Stimulated activated naive CD8-positive, alpha-beta T cell treated with anti-CD3 and anti-CD28 coated beads, Interleukin-15, Interleukin-2, amounts not matched to agents 100 U/mL and 50 U/mL, for 24 hours (primary cell): ENCODE results near the gene GALNT13.
"Not testable (repeated sequence)": the region's sequence is repeated elsewhere in the genome, so short reads cannot be mapped to it uniquely, and the experiment has no call there.

Source experiments
- ATAC-seq: fragments of 150-1000 bp; cut with Tn5 transposase; one replicate; pipeline ENCODE4 v1.10.0; 2021
- DNase-seq: peaks from one replicate; pipeline ENCODE4 v3.0.0; 2021

Gene GALNT13

DNA sequence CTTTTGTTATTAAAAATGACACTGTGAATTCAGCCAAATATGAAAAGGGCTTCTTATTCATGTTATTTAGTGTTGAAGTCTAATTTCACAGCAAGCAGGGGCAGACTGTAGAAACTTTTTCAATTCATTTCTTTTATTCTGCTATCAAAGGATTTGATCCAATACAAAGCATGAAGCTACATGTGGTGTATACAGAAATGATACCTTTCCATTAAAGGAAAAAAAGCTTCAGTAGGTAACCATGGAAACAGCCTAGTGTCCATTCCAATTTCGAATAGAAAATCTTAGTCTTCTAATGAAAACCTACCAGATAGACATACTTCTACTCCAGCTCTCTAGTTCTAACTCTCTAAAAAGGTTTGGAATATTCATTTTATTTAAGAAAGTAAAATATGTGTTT lies 550.5 kb downstream of the GALNT13 start:
- ATAC-seq, result no peak
- DNase-seq, result no peak

DNA sequence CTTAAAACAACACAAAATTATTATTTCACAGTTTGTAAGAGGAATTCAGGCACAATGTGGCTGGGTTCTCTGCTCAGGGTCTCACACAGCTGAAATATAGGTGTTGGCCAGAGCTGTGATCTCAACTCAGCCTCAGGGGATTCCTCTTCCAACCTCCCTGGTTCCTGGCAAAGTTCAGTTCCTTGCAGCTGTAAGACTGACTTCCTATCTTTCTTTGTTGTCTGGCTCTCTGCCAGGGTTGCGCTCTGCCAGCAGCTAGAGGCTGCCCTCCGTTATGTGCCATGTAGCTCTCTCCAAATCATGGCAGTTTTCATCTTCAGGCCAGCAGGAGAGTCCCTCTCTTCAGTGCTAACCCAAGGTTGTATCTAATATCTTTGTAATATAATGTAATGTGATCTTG lies 554.3 kb downstream of the GALNT13 start:
- no peak for DNase-seq
- no peak for ATAC-seq

DNA sequence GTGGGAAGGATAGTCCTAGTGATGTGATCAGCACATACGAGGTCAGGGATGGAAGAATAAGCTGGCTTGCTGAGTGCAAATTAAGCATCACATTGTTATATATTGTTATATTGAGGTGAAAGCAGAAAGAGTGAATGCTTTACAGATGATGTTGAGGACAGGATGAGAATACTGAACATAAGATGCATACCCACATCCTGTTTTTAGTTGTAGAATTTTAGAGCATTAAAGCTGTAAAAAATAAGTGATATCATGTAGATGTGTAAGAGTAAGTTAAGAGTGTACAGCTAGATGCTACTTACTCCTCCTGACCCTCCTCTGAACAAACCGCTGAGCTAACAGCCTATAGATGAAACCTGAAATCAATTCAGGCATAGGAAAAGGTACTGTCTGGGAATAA lies 555.7 kb downstream of the GALNT13 start:
- ATAC-seq (no peak), DNase-seq (no peak)

DNA sequence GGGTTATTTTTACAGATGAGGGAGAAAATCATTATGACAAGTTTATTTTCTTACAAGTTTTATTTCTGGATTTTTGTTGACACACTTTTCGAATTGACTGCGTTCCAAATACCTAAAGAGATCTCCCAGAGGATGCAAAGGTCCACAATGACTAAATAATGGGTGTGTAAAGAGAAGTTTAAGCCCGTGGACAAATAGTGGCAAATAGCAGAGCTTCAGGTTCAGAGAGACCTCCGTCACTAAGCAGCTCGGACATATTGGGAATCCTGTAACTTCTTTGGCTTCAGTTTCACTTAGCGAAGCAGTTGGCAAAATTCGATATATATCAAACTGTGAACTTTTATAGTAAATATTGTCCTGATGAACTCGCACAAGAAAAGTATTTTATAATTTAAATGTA lies 556.3 kb downstream of the GALNT13 start:
- no peak for ATAC-seq

DNA sequence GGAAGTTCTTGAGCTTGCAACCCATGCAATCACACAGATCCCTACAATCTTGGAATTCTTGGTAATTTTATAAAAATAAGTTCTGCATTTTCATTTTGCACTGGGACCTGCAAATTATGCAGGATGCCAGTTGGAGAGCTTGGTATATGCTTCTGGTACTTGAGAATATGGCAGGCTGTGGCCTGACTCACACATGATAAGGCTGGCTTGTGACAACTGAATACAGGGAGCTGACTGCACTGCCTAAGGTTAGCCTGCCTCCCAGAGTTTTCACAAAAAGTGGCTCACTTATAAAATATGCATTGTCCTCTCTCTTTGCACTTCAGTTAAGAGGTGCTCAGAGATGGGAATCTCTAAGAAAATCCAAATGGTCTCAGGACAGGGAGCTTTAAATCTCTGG lies 561.3 kb downstream of the GALNT13 start:
- ATAC-seq (no peak), DNase-seq (no peak)

More for the DNA sequence above, 556.3 kb downstream of the GALNT13 start:
- DNase-seq, result no peak

DNA sequence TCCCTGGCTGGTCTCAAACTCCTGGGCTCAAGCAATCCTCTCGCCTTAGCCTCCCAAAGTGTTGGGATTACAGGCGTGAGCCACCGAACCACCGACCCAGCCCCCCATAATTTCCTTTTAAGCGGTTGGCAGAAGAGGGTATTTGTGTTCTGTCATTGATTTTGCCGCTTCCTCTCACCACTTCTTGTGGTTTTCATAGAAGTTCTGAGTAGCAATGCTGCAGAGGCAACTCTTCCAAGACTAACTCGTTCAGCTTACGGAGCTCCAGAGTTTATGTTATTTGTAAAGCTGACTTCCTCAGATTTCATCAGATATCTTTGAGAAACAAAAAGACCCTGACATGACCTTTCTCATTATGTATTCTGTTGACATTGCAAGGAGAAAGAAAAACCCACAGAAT lies 565.4 kb downstream of the GALNT13 start:
- ATAC-seq (peak; percentile 43), DNase-seq (no peak)

DNA sequence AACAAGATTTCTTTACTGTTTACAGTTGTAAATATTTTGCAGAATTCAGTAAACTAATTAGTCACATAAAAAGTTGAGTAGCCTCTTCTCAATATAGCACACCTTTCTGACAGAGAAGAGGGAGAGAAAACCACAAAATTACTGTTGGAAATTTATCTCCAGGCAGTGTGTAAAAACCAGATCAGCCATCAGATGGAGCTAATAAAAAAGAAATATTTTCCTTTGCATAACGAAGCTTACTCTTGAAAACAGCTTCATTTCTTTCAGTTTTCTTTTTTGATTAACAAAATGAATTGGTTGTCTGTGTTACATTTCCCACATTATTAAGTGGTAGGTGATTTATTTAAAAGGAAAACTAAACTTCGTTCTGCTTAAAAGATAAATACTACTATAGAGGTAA lies 567.4 kb downstream of the GALNT13 start:
- ATAC-seq, result no peak

DNA sequence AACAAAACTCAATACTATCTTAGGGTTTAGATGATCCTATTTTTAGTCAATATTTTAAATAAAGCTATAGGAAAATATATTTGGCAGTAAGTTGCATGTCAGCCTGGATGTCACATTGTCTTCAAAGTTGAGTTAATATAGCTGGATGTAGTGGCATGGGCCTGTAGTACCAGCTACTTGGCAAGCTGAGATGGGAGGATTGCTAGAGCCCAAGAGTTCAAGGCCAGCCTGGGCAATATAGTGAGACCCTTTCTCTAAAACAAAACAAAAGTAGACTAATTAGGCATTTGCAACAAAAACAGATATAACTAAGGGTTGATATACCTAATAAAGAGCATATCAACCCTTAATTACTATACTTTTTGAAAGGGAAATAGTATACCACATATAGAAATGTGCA lies 572.2 kb downstream of the GALNT13 start:
- no peak for ATAC-seq
- no peak for DNase-seq

More for the DNA sequence above, 567.4 kb downstream of the GALNT13 start:
- DNase-seq, result no peak

DNA sequence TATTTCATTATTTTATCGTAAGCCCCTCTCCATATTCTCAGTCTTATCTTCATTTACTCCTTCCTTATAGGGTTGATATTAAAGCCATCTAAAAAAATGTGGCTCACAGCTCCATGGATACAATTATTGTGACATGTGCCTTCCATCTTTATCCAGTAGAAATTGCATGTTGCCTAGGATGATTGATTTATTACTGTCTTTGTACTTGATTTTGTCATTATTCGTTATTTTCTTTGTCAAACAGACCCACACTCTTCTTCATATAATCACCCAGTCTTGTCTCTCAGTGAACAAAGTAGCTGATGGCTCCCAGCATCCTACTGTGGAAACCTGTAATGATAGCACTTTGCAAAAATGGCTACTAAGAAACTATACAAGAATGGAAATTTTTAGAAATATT lies 574.6 kb downstream of the GALNT13 start:
- DNase-seq (no peak), ATAC-seq (no peak)

DNA sequence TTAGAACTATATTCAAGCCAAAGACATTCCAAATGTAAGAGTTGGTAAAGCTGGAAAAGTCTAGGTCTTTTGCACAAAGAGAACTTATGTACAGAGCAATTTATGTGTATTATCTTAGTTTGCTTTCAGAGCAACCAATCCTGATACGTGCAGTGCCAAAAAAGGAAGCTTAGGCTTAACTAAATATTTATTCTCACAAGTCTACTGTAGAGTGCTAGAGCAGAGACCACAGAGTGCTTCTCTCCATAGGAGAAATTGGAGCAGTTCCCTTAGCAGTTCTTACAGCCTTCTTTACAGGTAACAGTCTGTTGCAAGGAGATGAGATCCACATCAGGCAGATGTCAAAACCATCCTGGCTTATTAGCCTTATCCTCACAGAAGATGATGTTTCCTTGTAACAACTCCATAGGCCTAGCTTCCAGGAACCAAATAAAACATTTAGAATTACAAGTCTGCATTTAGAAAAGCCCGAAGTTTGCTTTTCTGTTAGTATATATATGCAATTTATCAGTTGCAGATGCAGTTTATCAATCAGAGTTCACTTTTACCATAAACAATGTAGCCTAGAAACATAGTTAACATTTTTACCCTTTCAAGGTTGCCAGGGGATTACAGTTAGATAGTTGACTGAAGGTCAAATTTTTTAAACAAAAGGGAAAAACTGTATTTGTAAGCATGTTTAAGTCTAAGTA lies 576.2 kb downstream of the GALNT13 start:
- no peak for DNase-seq
- ATAC-seq, result no peak

DNA sequence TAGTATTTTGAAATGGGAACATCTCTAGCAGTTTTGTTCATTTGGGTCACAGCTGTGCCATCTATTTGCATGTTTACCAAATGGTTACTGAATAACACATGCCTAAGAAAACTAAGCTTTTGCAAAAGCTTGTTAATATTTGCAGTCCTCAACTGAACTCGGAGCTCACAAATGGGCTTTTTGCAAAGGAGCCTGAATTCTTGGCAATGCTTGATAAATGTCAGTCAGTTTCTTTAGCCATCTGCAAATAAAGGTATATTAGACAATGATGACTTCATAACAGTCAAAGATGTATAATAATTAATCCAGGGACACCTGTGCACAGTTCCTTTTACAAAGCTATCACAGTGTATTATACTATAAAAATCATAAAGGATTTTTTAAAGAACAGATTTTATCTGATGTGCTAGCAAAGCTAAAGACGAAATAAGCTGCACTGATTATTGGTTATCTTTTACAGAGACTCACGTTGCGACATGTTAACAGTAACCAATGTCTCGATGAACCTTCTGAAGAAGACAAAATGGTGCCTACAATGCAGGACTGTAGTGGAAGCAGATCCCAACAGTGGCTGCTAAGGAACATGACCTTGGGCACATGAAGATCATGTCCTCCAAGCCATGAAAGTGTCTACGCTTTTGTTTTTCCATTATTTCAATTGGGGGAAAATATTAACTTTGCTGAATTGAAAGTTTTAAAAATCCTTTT lies 578.4 kb downstream of the GALNT13 start:
- ATAC-seq, result no peak

DNA sequence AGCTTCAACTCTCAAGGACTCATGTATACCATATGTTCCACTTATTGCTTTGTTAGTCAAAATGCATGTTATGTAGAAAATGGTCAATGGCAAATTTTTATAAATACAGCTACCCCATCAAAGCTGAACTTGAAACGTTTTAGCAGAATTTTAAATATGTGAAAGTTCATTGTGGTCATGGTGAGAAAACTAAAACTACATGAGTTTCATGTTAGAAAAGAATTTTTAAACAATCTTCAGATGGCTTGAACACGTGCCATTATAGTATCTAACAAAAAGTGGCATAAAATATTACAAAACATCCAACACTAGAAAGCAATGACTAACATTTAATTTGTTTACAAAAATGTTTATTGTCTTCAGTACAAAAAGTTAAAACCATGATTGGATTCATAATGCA lies 580.7 kb downstream of the GALNT13 start:
- DNase-seq, result no peak
- ATAC-seq, result no peak

More for the DNA sequence above, 578.4 kb downstream of the GALNT13 start:
- no peak for DNase-seq

DNA sequence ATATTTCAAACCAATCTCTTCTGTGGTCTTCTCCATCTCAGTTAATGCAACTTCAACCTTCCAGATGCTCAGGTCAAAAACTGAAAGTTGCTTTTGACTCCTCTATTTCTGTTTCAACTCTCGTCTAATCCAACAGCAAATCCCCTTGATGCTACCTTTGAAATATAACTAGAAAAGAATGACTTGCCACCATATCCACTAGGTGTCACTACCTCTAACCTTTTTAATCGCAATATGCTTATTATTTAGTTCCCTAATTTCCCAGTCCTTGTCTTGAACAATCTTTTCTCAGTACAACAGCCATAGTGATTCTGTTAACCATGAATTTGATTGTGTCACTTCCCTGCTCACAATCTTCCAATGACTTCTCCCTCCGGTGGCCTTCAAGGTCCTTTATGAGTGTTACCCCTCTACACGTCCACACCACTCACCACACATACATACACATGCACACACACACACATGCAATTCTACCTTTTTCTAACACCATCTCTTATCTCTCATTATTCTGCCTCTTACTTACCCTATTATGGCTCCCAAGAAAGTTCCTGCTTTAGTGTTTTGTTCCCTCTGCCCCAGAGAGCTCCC lies 581.3 kb downstream of the GALNT13 start:
- no peak for ATAC-seq
- no peak for DNase-seq

DNA sequence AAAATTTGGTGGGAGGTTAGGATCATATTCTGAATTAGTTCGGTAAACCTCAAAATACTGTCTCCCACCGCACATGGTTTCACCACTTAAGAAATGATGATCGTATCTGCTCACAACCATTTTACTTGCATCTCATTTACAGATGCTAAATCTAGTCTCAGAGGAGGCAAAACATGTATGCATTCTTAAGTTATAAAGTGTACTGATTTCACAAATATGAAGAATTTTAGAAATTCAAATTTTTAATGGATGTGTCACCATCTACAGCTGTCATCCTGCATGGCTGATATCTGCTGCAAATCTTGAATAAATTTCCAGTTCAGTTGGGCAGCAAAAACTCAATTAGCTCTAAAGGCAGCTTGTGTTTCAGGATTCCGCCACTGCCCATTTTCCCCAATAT lies 583.4 kb downstream of the GALNT13 start:
- no peak for ATAC-seq

DNA sequence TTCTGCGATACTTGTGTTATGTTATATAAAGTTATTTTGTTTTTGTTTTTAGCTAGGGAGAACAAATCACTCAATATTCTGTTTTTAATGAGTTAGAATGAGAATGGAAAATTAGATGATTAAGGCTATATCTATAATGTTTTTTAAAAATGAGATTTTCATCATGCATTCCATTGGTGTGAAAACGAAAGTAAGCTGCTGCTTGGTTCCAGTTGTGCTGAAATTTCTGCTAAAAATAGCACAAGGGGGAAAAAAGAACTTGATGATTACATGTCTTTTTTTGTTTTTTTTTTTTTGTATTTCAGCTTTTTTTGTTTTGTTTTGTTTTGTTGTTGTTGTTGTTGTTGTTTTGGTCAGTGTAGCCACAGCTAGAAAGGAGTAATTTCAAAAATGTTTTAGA lies 584.1 kb downstream of the GALNT13 start:
- DNase-seq, result no peak
- no peak for ATAC-seq

More for the DNA sequence above, 583.4 kb downstream of the GALNT13 start:
- no peak for DNase-seq

DNA sequence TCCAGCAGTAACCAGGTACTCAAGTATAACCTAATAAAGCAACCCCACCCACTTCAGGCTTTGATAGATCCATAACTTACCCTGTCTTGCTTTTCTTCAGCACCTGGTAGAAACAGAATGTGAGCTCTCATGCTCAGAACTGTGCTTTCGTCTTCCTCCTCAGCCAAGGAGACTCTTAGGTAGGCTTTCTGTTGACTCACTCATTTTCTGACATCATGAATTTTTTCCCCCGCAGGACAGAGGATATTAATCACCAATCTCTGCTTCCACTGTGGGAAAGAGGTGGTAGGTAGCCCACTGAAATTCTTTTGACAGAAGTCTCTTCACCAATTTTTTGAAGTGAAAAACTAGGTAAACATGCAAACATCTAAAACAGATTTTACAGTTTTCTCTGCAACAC lies 585.6 kb downstream of the GALNT13 start:
- ATAC-seq (peak; percentile 36), DNase-seq (no peak)

DNA sequence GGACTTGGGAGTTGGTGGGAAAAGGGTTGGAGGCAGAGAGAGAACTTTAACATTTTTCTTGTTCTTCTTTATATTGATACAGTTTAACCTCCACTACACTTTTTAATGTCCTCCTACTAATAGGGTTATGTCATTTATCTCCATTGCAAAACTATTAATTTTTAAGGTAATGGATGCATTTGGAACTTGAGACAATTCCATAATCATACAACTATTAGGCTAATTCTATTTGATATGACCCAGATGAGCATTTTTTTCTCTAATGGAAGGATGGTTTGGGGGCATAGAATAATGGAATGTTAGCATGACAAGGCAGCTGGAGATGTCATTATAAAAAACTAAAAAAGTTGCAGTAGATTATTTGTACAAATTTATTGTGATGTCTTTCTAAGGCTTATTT lies 587.6 kb downstream of the GALNT13 start:
- DNase-seq (no peak), ATAC-seq (no peak)

DNA sequence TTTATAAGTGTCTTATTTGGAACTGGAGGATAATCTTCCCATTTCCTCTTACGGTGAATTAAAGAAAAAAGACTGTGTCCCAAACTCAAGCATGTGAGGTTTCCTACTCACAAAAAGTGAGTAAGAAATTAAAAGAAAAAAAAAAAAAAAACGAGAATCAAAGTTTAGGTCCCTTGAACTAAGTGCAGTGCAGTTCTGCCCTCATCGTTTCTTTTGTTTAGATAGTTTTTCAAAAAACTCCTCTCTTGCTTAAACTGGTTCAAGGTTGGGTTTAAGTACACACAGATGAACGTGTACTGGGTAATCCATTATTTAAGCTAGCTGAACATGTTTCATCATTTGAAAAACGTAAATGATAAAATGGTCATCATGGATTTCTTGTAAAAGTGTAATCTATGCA lies 590.9 kb downstream of the GALNT13 start:
- DNase-seq, result no peak
- no peak for ATAC-seq

DNA sequence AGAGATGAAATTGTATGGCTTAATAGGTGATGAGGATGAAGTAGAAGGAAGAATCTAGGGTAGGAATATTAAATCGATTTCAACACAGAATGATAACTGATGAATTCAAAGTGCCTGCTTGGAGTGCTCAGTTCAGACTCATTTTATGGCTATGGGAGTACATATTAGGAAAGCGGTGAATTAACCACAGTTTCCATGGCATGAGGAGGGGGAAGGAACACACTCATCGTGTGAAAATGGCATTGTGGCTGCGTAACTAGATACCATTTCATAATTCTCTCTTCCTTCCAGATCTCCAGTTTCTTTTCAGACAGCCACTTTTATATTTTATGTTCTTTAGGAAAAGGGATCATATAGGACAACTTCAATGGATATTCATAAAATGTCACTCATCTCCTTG lies 594.5 kb downstream of the GALNT13 start:
- no peak for DNase-seq

DNA sequence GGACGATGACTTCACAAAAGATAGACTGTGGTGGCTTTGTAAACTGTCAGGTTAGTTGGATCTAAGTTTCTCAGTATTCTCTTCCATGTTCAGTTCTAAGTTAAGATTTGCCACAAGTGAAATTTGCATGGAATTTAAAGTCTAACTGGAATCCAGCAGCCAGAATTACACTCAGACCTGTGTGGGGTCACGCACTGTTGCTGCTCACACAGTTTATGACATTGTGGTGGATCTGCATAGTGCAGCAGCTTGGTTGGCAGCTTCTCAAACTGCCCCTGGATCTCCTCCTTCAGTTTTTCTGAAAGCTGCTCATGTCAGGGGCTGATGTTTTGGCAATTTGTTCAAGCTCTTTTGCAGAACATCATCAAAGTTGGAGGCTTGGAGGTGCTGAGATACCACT lies 598.7 kb downstream of the GALNT13 start:
- ATAC-seq (no peak), DNase-seq (no peak)

More for the DNA sequence above, 594.5 kb downstream of the GALNT13 start:
- no peak for ATAC-seq

DNA sequence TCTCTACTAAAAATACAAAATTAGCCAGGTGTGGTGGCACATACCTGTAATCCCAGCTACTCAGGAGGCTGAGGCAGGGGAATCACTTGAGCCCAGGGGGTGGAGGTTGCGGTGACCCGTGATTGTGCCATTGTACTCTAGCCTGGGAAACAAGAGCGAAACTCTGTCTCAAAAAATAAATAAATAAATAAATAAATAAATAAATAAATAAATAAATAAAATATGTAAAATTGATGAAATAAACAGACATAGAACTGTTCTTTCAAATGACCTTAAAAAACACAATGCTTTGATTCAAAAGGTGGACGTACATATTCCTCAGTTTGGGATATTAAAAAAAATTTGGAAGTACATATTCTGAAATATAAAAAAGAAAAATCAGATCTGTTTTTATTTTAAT lies 599.8 kb downstream of the GALNT13 start:
- ATAC-seq, DNase-seq: not testable (repeated sequence)

DNA sequence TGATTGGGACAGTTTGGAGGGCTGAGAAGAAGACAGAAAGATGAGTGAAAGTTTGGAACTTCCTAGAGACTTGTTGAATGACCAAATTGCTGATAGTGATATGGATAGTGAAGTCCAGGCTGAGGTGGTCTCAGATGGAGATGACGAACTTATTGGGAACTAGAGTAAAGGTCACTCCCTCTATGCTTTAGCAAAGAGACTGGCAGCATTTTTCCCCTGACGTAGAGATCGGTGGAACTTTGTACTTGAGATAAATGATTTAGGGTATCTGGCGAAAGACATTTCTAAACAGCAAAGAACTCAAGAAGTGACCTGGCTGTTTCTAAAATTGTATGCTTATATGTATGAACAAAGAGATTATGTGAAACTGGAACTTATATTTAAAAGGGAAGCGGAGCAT lies 605.6 kb downstream of the GALNT13 start:
- no peak for ATAC-seq
- no peak for DNase-seq

DNA sequence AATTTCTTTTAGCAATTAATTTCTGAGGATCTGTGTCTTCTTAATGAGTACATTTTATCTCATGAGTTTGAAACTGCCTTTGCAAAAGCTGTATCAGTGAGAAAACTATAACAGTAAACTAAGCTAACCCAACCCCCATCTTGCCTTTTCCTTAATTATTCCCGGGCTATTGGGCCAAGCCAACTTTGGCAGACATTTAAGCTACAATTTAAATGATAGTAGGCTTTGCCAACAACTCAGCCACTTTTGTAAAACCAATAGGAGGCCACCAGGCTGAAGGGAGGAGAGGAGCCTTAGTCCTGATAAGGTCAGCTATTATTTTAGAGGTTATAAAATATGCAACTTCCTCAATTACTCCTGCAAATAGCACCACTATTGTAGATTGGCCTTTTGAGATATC lies 608.8 kb downstream of the GALNT13 start:
- DNase-seq (no peak), ATAC-seq (no peak)

DNA sequence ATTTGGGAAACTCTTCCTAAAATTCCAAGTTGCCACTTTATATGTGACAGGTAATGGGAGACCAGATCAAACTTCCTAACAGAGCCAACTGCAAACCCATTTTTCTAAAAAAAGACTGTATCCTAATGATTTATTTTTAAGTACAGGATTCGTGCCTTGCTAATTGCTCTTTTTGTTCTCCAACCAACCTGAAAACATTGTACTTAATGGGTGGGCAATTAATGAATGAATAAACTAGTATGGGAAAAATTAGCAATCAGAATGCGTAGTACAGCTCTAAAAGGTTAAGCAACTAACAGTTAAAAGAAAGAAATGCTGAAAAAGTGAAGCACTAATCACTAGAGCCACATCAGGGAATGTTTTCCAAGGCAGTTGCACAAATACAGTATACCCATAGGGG lies 609.6 kb downstream of the GALNT13 start:
- no peak for ATAC-seq
- DNase-seq, result no peak
